Measurements from ENCODE around the gene CPNE6. TPM values are rescaled to one million over a fixed set of nuclear protein-coding genes. Genes with fewer than 3 reads are reported as not detected.

The CPNE6 gene
- total and polyA plus RNA-seq, 5 donors, result 0.14 to 0.16 TPM; not detected in 3

- Histone ChIP-seq H3K27ac (ENCODE audit: low read length) (no peak overlapping the region), H3K4me1 (ENCODE audit: control insufficient read depth, insufficient read depth, low read length) (no peaks in the 10 kb centered on the region), H3K4me3 (ENCODE audit: low read length) (no peak overlapping the region), H3K27me3 (ENCODE audit: control insufficient read depth, insufficient read depth) (no peaks in the 10 kb centered on the region), H3K9me3 (ENCODE audit: control insufficient read depth, low read length) (no peaks in the 10 kb centered on the region)
- WGBS, result 85% methylated on average over 9 of the region's 9 CpGs
- intact Hi-C loops (cut with DNase I), result no loop called here
- DNase-seq (no peak), ATAC-seq (no peak)
Observed at GRCh38 chr14:24110060-24110459, 38.7 kb downstream of the CPNE6 start.

- ATAC-seq (no peak), DNase-seq (no peak)
- Histone ChIP-seq H3K9me3 (ENCODE audit: control insufficient read depth, low read length) (no peaks in the 10 kb centered on the region), H3K27me3 (ENCODE audit: control insufficient read depth, insufficient read depth) (no peaks in the 10 kb centered on the region), H3K4me3 (ENCODE audit: low read length) (no peak overlapping the region), H3K4me1 (ENCODE audit: control insufficient read depth, insufficient read depth, low read length) (no peaks in the 10 kb centered on the region), H3K27ac (ENCODE audit: low read length) (no peak overlapping the region)
- intact Hi-C loops (cut with DNase I), result no loop called here
- WGBS, result 63% methylated on average over 1 of the region's 1 CpG
Observed at GRCh38 chr14:24110523-24110922, 39.2 kb downstream of the CPNE6 start.

GRCh38 chr14:24113379-24113800 lies 42.0 kb downstream of the CPNE6 start:
- H3K27ac ChIP-seq (ENCODE audit: low read length), result peak overlapping the region; percentile 96
- H3K27me3 ChIP-seq (ENCODE audit: control insufficient read depth, insufficient read depth), result no peaks in the 10 kb centered on the region
- ATAC-seq, result no peak
- intact Hi-C loops (cut with DNase I), result no loop called here
- DNase-seq, result no peak
- WGBS, result 20% methylated on average over 15 of the region's 15 CpGs
- no peaks in the 10 kb centered on the region for H3K9me3 ChIP-seq (ENCODE audit: control insufficient read depth, low read length)
- peaks cover 3% of the 10 kb centered on the region for H3K4me1 ChIP-seq (ENCODE audit: control insufficient read depth, insufficient read depth, low read length)
- peak overlapping the region; percentile 43 for H3K4me3 ChIP-seq (ENCODE audit: low read length)

- Histone ChIP-seq H3K27me3 (ENCODE audit: control insufficient read depth, insufficient read depth) (no peaks in the 10 kb centered on the region), H3K4me1 (ENCODE audit: control insufficient read depth, insufficient read depth, low read length) (peaks cover 3% of the 10 kb centered on the region), H3K4me3 (ENCODE audit: low read length) (peak overlapping the region; percentile 43), H3K9me3 (ENCODE audit: control insufficient read depth, low read length) (no peaks in the 10 kb centered on the region), H3K27ac (ENCODE audit: low read length) (peak overlapping the region; percentile 96)
- WGBS, result under 1% methylated on average over 42 of the region's 42 CpGs
- DNase-seq (peak; percentile 91 to 93 (median 93)), ATAC-seq (peak; percentile 68 to 71)
- intact Hi-C loops (cut with DNase I), result no loop called here
Observed at GRCh38 chr14:24113801-24114531, 42.6 kb downstream of the CPNE6 start.

- Histone ChIP-seq H3K27me3 (ENCODE audit: control insufficient read depth, insufficient read depth) (no peaks in the 10 kb centered on the region), H3K4me3 (ENCODE audit: low read length) (peak within 1 kb of the TSS; percentile 61), H3K4me1 (ENCODE audit: control insufficient read depth, insufficient read depth, low read length) (peaks cover 3% of the 10 kb centered on the region), H3K9me3 (ENCODE audit: control insufficient read depth, low read length) (no peaks in the 10 kb centered on the region), H3K27ac (ENCODE audit: low read length) (peak within 1 kb of the TSS; percentile 96)
- WGBS, result under 1% methylated on average over 65 of the region's 65 CpGs
- intact Hi-C loops (cut with DNase I), result no loop called here
- DNase-seq (peak; percentile 99), ATAC-seq (peak; percentile 97)
Observed at GRCh38 chr14:24114532-24115421, 43.4 kb downstream of the CPNE6 start, which contains the start of the genes DCAF11 and NRL. Gene DCAF11, plus strand, starts transcription at chr14:24114777. Its CDS starts 818 bp downstream, at chr14:24115595. Gene NRL, minus strand, starts transcription at chr14:24114949. Its CDS starts 32,101 bp downstream, at chr14:24082848.

GRCh38 chr14:24115422-24116127 lies 44.2 kb downstream of the CPNE6 start:
- Histone ChIP-seq H3K4me1 (ENCODE audit: control insufficient read depth, insufficient read depth, low read length) (peaks cover 3% of the 10 kb centered on the region), H3K27me3 (ENCODE audit: control insufficient read depth, insufficient read depth) (no peaks in the 10 kb centered on the region), H3K9me3 (ENCODE audit: control insufficient read depth, low read length) (no peaks in the 10 kb centered on the region), H3K27ac (ENCODE audit: low read length) (peak overlapping the region; percentile 61), H3K4me3 (ENCODE audit: low read length) (peak overlapping the region; percentile 61)
- intact Hi-C loops (cut with DNase I), result no loop called here
- DNase-seq, result peak in 1 of 3 donors; percentile 60
- WGBS, result 3% methylated on average over 14 of the region's 14 CpGs
- ATAC-seq, result no peak

- Histone ChIP-seq H3K4me1 (ENCODE audit: control insufficient read depth, insufficient read depth, low read length) (peaks cover 3% of the 10 kb centered on the region), H3K27me3 (ENCODE audit: control insufficient read depth, insufficient read depth) (no peaks in the 10 kb centered on the region), H3K9me3 (ENCODE audit: control insufficient read depth, low read length) (no peaks in the 10 kb centered on the region), H3K27ac (ENCODE audit: low read length) (no peak overlapping the region), H3K4me3 (ENCODE audit: low read length) (peak overlapping the region; percentile 61)
- no peak for ATAC-seq
- intact Hi-C loops (cut with DNase I), result no loop called here
- 83% methylated on average over 6 of the region's 6 CpGs for WGBS
- DNase-seq, result no peak
Observed at GRCh38 chr14:24116128-24116814, 44.9 kb downstream of the CPNE6 start.

- no peaks in the 10 kb centered on the region for H3K9me3 ChIP-seq (ENCODE audit: control insufficient read depth, low read length)
- ATAC-seq, result no peak
- no peak overlapping the region for H3K4me3 ChIP-seq (ENCODE audit: low read length)
- H3K4me1 ChIP-seq (ENCODE audit: control insufficient read depth, insufficient read depth, low read length), result peaks cover 3% of the 10 kb centered on the region
- intact Hi-C loops (cut with DNase I), result no loop called here
- DNase-seq, result peak in 1 of 3 donors; percentile 50
- no peak overlapping the region for H3K27ac ChIP-seq (ENCODE audit: low read length)
- 90% methylated on average over 6 of the region's 6 CpGs for WGBS
- no peaks in the 10 kb centered on the region for H3K27me3 ChIP-seq (ENCODE audit: control insufficient read depth, insufficient read depth)
Observed at GRCh38 chr14:24117179-24117578, 45.8 kb downstream of the CPNE6 start.

- Histone ChIP-seq H3K4me1 (ENCODE audit: control insufficient read depth, insufficient read depth, low read length) (peaks cover 3% of the 10 kb centered on the region), H3K4me3 (ENCODE audit: low read length) (no peak overlapping the region), H3K27ac (ENCODE audit: low read length) (no peak overlapping the region), H3K9me3 (ENCODE audit: control insufficient read depth, low read length) (no peaks in the 10 kb centered on the region), H3K27me3 (ENCODE audit: control insufficient read depth, insufficient read depth) (no peaks in the 10 kb centered on the region)
- intact Hi-C loops (cut with DNase I), result no loop called here
- DNase-seq, result no peak
- ATAC-seq, result no peak
- 98% methylated on average over 6 of the region's 6 CpGs for WGBS
Observed at GRCh38 chr14:24119691-24120090, 48.3 kb downstream of the CPNE6 start.

- ATAC-seq (no peak), DNase-seq (no peak)
- no peaks in the 10 kb centered on the region for H3K27me3 ChIP-seq (ENCODE audit: control insufficient read depth, insufficient read depth)
- WGBS, result 95% methylated on average over 8 of the region's 8 CpGs
- no peaks in the 10 kb centered on the region for H3K9me3 ChIP-seq (ENCODE audit: control insufficient read depth, low read length)
- H3K27ac ChIP-seq (ENCODE audit: low read length), result no peak overlapping the region
- H3K4me1 ChIP-seq (ENCODE audit: control insufficient read depth, insufficient read depth, low read length), result no peaks in the 10 kb centered on the region
- intact Hi-C loops (cut with DNase I), result no loop called here
- H3K4me3 ChIP-seq (ENCODE audit: low read length), result no peak overlapping the region
Observed at GRCh38 chr14:24121210-24121609, 49.8 kb downstream of the CPNE6 start.
